ENCODE data around the gene GPR42. TPM values are rescaled to one million over a fixed set of nuclear protein-coding genes. Genes with fewer than 3 reads are reported as not detected.

Gene GPR42
- total and polyA plus RNA-seq, 2 donors (not counting 1 experiment from before 2014, with no cell fraction given) = 0.10 TPM; not detected in 1

GRCh38 chr19:35417278-35417677 is 46.4 kb downstream of the GPR42 start:
- no peak overlapping the region for H3K4me2 ChIP-seq (replicated peaks; ENCODE audit: low read depth, low read length, poor library complexity, severe bottlenecking)
- H3K9me3 Mint-ChIP-seq (ENCODE audit: insufficient read depth) = no peaks in the 10 kb centered on the region
- DNase-seq = no peak
- H3K79me2 ChIP-seq (ENCODE audit: control insufficient read depth, insufficient read depth, low read length) = no peaks in the 10 kb centered on the region
- ChIA-PET CTCF (interaction anchor here (1.0 to 1.3 kb wide), 2 partner anchors 64 to 67 kb away, joined by 3 to 4 read pairs; no protein-coding TSS in a partner anchor), POLR2A (no interaction called here)
- no peak overlapping the region for H3K27ac Mint-ChIP-seq
- peaks cover 3 to 4% of the 10 kb centered on the region in 2 donors for H3K4me1 ChIP-seq (ENCODE audit: control insufficient read depth in 2 of 2, insufficient read depth in 2 of 2, low read length in 2 of 2)
- peaks cover 10% of the 10 kb centered on the region for H3K4me1 Mint-ChIP-seq
- peaks cover 45% of the 10 kb centered on the region for H3K27me3 Mint-ChIP-seq
- H3K4me3 ChIP-seq (ENCODE audit: control extremely low read depth in 1 of 5, extremely low read depth in 1 of 5, insufficient read depth in 1 of 5, low read depth in 2 of 5, low read length in 4 of 5) = no peak overlapping the region
- peaks cover 0 to 6% (median 0%) of the 10 kb centered on the region in 4 experiments for H3K27me3 ChIP-seq (replicated peaks in 1 of 4; ENCODE audit: control extremely low read depth in 1 of 4, control insufficient read depth in 3 of 4, insufficient read depth in 4 of 4, low read length in 3 of 4)
- no peak overlapping the region for H2AFZ ChIP-seq (ENCODE audit: insufficient read depth, low read depth, low read length, poor library complexity, severe bottlenecking)
- no peak overlapping the region for H3K9ac ChIP-seq (ENCODE audit: low read length)
- no peak for ATAC-seq (ENCODE audit: low read depth)
- H3K4me3 Mint-ChIP-seq = no peak overlapping the region
- H3K36me3 ChIP-seq (replicated peaks in 1 of 2; ENCODE audit: control extremely low read depth in 1 of 2, control insufficient read depth in 1 of 2, extremely low read depth in 1 of 2, insufficient read depth in 2 of 2, low read length in 1 of 2) = no peaks in the 10 kb centered on the region
- intact Hi-C loops (cut with micrococcal nuclease) = no loop called here
- H3K9me3 ChIP-seq (ENCODE audit: control extremely low read depth in 1 of 3, control insufficient read depth in 2 of 3, insufficient read depth in 1 of 3, low read length in 2 of 3) = no peaks in the 10 kb centered on the region
- 87% methylated on average over 2 of the region's 2 CpGs for WGBS (ENCODE audit: insufficient coverage)
- H3K27ac ChIP-seq (ENCODE audit: low read length in 2 of 2) = no peak overlapping the region
- TF ChIP-seq CTCF (IDR thresholded peaks at IDR 0.05) = no peak
- no peak for TF ChIP-seq EZH2 (IDR thresholded peaks at IDR 0.05; ENCODE audit: borderline replicate concordance, insufficient read depth, low read depth, low read length, poor library complexity, severe bottlenecking)
- no peaks in the 10 kb centered on the region for H4K20me1 ChIP-seq (ENCODE audit: control insufficient read depth, insufficient read depth, low read length, poor library complexity, severe bottlenecking)

GRCh38 chr19:35417713-35418534 is 47.1 kb downstream of the GPR42 start:
- no peaks in the 10 kb centered on the region for H3K36me3 ChIP-seq (replicated peaks in 1 of 2; ENCODE audit: control extremely low read depth in 1 of 2, control insufficient read depth in 1 of 2, extremely low read depth in 1 of 2, insufficient read depth in 2 of 2, low read length in 1 of 2)
- H3K4me2 ChIP-seq (replicated peaks; ENCODE audit: low read depth, low read length, poor library complexity, severe bottlenecking) = no peak overlapping the region
- intact Hi-C loops (cut with micrococcal nuclease) = no loop called here
- H3K9me3 ChIP-seq (ENCODE audit: control extremely low read depth in 1 of 3, control insufficient read depth in 2 of 3, insufficient read depth in 1 of 3, low read length in 2 of 3) = no peaks in the 10 kb centered on the region
- no peak overlapping the region for H3K27ac ChIP-seq (ENCODE audit: low read length in 2 of 2)
- TF ChIP-seq CTCF (IDR thresholded peaks at IDR 0.05) (no peak), EZH2 (IDR thresholded peaks at IDR 0.05; ENCODE audit: borderline replicate concordance, insufficient read depth, low read depth, low read length, poor library complexity, severe bottlenecking) (no peak)
- H3K4me3 ChIP-seq (ENCODE audit: control extremely low read depth in 1 of 5, extremely low read depth in 1 of 5, insufficient read depth in 1 of 5, low read depth in 2 of 5, low read length in 4 of 5) = no peak overlapping the region
- H3K9me3 Mint-ChIP-seq (ENCODE audit: insufficient read depth) = no peaks in the 10 kb centered on the region
- H4K20me1 ChIP-seq (ENCODE audit: control insufficient read depth, insufficient read depth, low read length, poor library complexity, severe bottlenecking) = no peaks in the 10 kb centered on the region
- H3K9ac ChIP-seq (ENCODE audit: low read length) = no peak overlapping the region
- H3K27ac Mint-ChIP-seq = no peak overlapping the region
- H3K4me1 ChIP-seq (ENCODE audit: control insufficient read depth in 2 of 2, insufficient read depth in 2 of 2, low read length in 2 of 2) = peaks cover 3 to 4% of the 10 kb centered on the region in 2 donors
- ChIA-PET CTCF (interaction anchor here (1.0 kb wide), 1 partner anchor 66 kb away, joined by 3 read pairs; no protein-coding TSS in a partner anchor), POLR2A (no interaction called here)
- peaks cover 42% of the 10 kb centered on the region for H3K27me3 Mint-ChIP-seq
- WGBS (ENCODE audit: insufficient coverage) = 56% methylated on average over 2 of the region's 7 CpGs
- DNase-seq = no peak
- ATAC-seq (ENCODE audit: low read depth) = no peak
- H3K4me1 Mint-ChIP-seq = peaks cover 10% of the 10 kb centered on the region
- H3K27me3 ChIP-seq (replicated peaks in 1 of 4; ENCODE audit: control extremely low read depth in 1 of 4, control insufficient read depth in 3 of 4, insufficient read depth in 4 of 4, low read length in 3 of 4) = peaks cover 0 to 6% (median 0%) of the 10 kb centered on the region in 4 experiments
- no peak overlapping the region for H3K4me3 Mint-ChIP-seq
- no peaks in the 10 kb centered on the region for H3K79me2 ChIP-seq (ENCODE audit: control insufficient read depth, insufficient read depth, low read length)
- no peak overlapping the region for H2AFZ ChIP-seq (ENCODE audit: insufficient read depth, low read depth, low read length, poor library complexity, severe bottlenecking)

All from B cell (primary cell).